ENCODE data around the gene AGO3. TPM values are rescaled to one million over a fixed set of nuclear protein-coding genes. Genes with fewer than 3 reads are reported as not detected.
A peak's percentile ranks its signal among the peaks of the same experiment; 100 is the strongest.

The AGO3 gene
- total and polyA plus RNA-seq, 10 of the 15 experiments (the other 5 are each of a cell fraction or from before 2014, with no cell fraction given), result 3.9 to 35.2 (median 12.5) TPM

DNA sequence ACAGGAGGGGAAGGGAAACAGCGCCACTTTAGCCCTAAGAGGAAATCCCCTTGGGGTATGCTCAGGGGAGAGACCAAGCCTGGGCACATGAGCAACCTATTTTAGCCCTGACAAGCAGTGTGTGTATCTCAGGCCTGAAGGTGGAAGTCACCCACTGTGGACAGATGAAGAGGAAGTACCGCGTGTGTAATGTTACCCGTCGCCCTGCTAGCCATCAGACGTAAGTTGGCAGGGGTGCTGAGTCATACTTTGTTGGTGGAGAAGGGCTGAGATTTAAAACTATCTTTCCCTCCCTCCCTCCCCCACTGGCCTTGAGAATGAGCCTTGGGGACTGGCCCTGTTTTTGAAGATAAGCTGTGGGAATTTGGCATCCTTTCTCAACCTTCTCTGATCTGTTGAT lies 36.7 kb upstream of the AGO3 start (continued):
- TF ChIP-seq BHLHE40 (IDR thresholded peaks at IDR 0.05; ENCODE audit: borderline replicate concordance in 1 of 2, low read depth in 2 of 2, low read length in 1 of 2) (peak; percentile 56 to 72; a peak in 2 of 4 replicates), SMARCA5 (IDR thresholded peaks at IDR 0.05) (no peak), CHD2 (IDR thresholded peaks at IDR 0.05; ENCODE audit: borderline replicate concordance, low read depth, low read length) (no peak), POLR2AphosphoS5 (IDR thresholded peaks at IDR 0.05; ENCODE audit: low read length) (0 out of 2 replicates have a peak, but pooled peaks have one; percentile 17), EZH2 (IDR thresholded peaks at IDR 0.05; ENCODE audit: borderline replicate concordance, control insufficient read depth, low read depth, low read length) (no peak), POLR2A (IDR thresholded peaks at IDR 0.05; ENCODE audit: low read depth, low read length) (peak; percentile 39; the same call in 1 of the 2 replicates)
- TF ChIP-seq, protein P1, sequence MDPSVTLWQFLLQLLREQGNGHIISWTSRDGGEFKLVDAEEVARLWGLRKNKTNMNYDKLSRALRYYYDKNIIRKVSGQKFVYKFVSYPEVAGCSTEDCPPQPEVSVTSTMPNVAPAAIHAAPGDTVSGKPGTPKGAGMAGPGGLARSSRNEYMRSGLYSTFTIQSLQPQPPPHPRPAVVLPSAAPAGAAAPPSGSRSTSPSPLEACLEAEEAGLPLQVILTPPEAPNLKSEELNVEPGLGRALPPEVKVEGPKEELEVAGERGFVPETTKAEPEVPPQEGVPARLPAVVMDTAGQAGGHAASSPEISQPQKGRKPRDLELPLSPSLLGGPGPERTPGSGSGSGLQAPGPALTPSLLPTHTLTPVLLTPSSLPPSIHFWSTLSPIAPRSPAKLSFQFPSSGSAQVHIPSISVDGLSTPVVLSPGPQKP (IDR thresholded peaks at IDR 0.05; ENCODE audit: low read depth, low read length), result no peak
- TF ChIP-seq, protein P2, sequence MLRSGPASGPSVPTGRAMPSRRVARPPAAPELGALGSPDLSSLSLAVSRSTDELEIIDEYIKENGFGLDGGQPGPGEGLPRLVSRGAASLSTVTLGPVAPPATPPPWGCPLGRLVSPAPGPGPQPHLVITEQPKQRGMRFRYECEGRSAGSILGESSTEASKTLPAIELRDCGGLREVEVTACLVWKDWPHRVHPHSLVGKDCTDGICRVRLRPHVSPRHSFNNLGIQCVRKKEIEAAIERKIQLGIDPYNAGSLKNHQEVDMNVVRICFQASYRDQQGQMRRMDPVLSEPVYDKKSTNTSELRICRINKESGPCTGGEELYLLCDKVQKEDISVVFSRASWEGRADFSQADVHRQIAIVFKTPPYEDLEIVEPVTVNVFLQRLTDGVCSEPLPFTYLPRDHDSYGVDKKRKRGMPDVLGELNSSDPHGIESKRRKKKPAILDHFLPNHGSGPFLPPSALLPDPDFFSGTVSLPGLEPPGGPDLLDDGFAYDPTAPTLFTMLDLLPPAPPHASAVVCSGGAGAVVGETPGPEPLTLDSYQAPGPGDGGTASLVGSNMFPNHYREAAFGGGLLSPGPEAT (IDR thresholded peaks at IDR 0.05; ENCODE audit: low read depth), result 0 out of 2 replicates have a peak, but pooled peaks have one; percentile 37

DNA sequence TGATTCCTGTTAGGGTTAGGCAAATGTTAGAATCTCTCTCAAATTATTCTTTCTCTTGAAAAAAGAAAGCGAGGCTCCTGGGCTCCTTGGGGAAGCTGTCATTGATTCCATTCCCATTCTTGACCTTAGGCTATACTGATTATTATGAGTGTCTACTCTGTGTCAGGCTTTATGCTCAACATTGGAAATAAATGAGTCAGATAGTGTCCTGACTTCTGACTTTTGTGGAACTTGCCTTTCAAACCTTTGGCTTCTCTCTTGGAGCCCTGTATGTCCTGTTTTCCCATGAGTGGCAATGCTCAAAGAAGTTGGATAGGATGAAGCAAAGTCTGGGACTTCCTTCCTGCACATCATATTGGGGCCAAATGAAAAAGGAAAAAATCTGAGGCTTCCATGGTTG lies 36.2 kb upstream of the AGO3 start:
- H3K4me2 ChIP-seq (ENCODE audit: control insufficient read depth, insufficient read depth), result no peak overlapping the region; the same call in 1 of the 2 replicates
- FAIRE-seq (no peak), ATAC-seq (no peak), DNase-seq (ENCODE audit: low read depth, low spot score) (no peak)
- no peak overlapping the region for H3K9ac ChIP-seq (ENCODE audit: control insufficient read depth, insufficient read depth, low read length)
- no peaks in the 10 kb centered on the region for H4K20me1 ChIP-seq (ENCODE audit: control insufficient read depth, insufficient read depth)
- ChIA-PET RAD21 (ENCODE audit: unreplicated experiment) (interaction anchor here (0.6 kb wide), 1 partner anchor 848 kb away, joined by 4 read pairs; no protein-coding TSS in a partner anchor), CTCF (interaction anchor here (1.2 to 3.0 kb wide), 4 partner anchors 11 to 255 kb away, joined by 3 to 9 read pairs (median 5); partner anchors contain the start of genes AGO1 and TRAPPC3), SMC1A (ENCODE audit: uncharacterized antibody, unreplicated experiment) (interaction anchor here (1.0 kb wide), 1 partner anchor 20 kb away, joined by 4 read pairs; no protein-coding TSS in a partner anchor), POLR2A (no interaction called here)
- no peaks in the 10 kb centered on the region for H3K79me2 ChIP-seq (ENCODE audit: control insufficient read depth, insufficient read depth, low read length)
- intact Hi-C loops (cut with micrococcal nuclease; ENCODE audit: unreplicated experiment), result no loop called here
- no peak overlapping the region for H2AFZ ChIP-seq (ENCODE audit: control insufficient read depth, low read depth, low read length)
- peak overlapping the region; percentile 62; the same call in 1 of the 2 replicates for H3K27ac ChIP-seq (ENCODE audit: control insufficient read depth, insufficient read depth)
- 92% methylated on average over 1 of the region's 1 CpG for WGBS (ENCODE audit: insufficient coverage, insufficient replicate concordance, low lambda C conversion rate, missing lambda C conversion rate)
- H3K27me3 ChIP-seq (replicated peaks in 1 of 2; ENCODE audit: control insufficient read depth in 2 of 2, insufficient read depth in 2 of 2, low read length in 1 of 2), result no peaks in the 10 kb centered on the region
- H3K4me3 ChIP-seq, result no peak overlapping the region
- BruUV-seq (replicated peaks), result no TSS peak
- in situ Hi-C loops (cut with MboI), result no loop called here
- peaks cover 5% of the 10 kb centered on the region for H3K4me1 ChIP-seq (ENCODE audit: control insufficient read depth, insufficient read depth, low read length)
- H3K36me3 ChIP-seq (ENCODE audit: control insufficient read depth in 2 of 2, insufficient read depth in 2 of 2, low read length in 1 of 2), result peaks cover 6 to 12% of the 10 kb centered on the region in 2 experiments
- H3K9me3 ChIP-seq (replicated peaks; ENCODE audit: control insufficient read depth, insufficient read depth, low read length), result no peaks in the 10 kb centered on the region
- no peak for TF ChIP-seq FOXK2 (IDR thresholded peaks at IDR 0.05)
- TF ChIP-seq MEF2B (IDR thresholded peaks at IDR 0.05; ENCODE audit: partially characterized antibody, poor library complexity, severe bottlenecking), result no peak
- TF ChIP-seq CREM (IDR thresholded peaks at IDR 0.05; ENCODE audit: low read depth), result no peak
- TF ChIP-seq, protein P3, sequence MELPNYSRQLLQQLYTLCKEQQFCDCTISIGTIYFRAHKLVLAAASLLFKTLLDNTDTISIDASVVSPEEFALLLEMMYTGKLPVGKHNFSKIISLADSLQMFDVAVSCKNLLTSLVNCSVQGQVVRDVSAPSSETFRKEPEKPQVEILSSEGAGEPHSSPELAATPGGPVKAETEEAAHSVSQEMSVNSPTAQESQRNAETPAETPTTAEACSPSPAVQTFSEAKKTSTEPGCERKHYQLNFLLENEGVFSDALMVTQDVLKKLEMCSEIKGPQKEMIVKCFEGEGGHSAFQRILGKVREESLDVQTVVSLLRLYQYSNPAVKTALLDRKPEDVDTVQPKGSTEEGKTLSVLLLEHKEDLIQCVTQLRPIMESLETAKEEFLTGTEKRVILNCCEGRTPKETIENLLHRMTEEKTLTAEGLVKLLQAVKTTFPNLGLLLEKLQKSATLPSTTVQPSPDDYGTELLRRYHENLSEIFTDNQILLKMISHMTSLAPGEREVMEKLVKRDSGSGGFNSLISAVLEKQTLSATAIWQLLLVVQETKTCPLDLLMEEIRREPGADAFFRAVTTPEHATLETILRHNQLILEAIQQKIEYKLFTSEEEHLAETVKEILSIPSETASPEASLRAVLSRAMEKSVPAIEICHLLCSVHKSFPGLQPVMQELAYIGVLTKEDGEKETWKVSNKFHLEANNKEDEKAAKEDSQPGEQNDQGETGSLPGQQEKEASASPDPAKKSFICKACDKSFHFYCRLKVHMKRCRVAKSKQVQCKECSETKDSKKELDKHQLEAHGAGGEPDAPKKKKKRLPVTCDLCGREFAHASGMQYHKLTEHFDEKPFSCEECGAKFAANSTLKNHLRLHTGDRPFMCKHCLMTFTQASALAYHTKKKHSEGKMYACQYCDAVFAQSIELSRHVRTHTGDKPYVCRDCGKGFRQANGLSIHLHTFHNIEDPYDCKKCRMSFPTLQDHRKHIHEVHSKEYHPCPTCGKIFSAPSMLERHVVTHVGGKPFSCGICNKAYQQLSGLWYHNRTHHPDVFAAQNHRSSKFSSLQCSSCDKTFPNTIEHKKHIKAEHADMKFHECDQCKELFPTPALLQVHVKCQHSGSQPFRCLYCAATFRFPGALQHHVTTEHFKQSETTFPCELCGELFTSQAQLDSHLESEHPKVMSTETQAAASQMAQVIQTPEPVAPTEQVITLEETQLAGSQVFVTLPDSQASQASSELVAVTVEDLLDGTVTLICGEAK (IDR thresholded peaks at IDR 0.05; ENCODE audit: borderline replicate concordance), result no peak
- no peak for TF ChIP-seq SMARCA5 (IDR thresholded peaks at IDR 0.05)
